GM18873 (cell line): ENCODE measurements around the gene GPC5.

ENCODE experiments used
- ATAC-seq: cut with Tn5 transposase; IDR thresholded peaks from one replicate; pipeline ENCODE4 v1.9.1; 2021; ENCODE audit warnings: mild to moderate bottlenecking, moderate library complexity, moderate number of reproducible peaks; ENCODE audit not compliant: unreplicated experiment, low FRiP score

Gene GPC5

DNA sequence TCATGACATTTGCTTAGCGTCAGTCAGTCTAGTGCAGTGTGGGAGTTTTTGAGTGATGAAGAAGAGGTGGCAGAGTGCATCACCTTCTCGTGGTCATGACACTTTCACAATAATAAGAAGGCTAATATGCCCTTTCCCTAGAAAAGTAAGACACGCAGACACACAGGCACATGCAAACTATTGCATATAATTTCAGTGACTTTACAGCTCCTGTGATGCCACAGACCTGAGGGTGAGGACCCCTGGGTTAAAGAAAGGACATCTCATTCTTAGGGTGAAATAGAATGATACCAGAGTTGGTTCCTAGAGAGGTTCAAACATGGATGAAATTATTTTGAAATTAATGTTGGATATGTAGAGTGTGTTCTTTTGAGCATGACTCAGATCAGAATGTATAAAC, 300.3 kb downstream of the GPC5 start:
- no peak for ATAC-seq

DNA sequence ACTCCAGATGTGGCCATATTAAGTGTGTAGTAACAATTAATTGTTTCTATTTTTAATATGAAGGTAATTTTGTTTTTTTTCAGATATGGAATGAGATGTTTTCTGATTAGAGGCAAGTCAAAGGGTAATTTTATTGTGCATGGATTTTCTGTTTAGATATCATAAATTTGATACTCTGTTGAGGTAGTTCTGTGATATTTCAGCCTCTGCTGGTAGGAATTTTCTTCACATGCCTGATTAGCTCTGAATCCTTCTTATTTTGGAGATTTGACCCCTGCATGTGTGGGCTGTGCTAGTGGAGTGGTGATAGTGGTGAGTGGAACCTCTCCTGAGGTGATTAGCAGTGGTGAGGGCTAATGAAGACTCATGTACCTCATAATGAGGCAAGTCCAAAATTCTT, 301.4 kb downstream of the GPC5 start:
- no peak for ATAC-seq

DNA sequence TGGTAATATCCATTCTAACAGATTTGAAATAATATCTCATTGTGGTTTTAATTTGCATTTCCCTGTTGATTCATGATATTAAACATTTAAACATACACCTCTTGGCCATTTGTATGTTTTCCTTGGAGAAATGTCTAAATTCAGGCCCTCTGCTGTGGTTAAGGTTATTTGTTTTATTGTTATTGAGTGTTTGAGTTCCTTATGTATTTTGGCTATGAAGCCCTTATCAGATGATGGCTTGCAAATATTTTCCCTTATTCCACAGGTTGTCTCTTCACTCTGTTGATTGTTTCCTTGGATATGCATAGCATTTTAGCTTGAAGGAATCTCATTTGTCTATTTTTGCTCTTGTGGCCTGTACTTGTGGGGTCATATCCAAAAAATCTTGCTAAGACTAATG, 303.6 kb downstream of the GPC5 start:
- no peak for ATAC-seq

DNA sequence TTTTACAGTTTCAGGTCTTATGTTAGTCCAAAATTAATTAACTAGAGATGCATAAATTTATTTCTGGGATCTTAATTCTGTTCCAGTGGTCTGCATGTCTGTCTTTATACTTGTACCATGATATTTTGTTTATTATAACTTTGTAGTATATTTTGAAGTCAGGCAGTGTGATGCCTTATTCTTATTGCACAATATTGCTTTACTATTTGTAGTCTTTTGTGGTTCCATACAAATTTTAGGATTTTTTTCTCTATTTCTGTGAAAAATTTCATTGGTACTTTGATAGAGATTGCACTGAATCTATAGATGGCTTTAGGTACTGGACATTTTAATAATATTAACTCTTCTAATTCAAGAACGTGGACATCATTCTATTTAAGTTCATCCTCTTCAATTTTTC, 304.0 kb downstream of the GPC5 start:
- ATAC-seq: no peak

DNA sequence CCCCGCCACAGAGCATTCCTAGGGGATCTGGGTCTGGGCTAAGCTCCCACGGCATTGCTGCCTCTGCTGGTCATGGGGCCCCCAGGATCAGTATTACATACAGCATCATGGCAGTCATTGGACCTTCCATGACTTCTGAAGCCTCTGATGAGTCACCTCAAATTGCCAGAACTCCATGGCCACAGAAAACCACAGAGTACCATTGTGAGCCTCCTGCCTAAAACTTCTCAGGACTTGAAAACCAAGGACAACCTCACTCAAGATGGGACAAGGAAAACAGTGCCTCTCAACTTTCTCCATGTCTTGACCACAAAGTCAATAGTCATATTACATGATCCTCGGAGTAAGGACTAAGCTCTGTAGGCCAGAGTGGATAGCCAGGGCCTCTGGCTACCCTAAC, 306.0 kb downstream of the GPC5 start:
- no peak for ATAC-seq

DNA sequence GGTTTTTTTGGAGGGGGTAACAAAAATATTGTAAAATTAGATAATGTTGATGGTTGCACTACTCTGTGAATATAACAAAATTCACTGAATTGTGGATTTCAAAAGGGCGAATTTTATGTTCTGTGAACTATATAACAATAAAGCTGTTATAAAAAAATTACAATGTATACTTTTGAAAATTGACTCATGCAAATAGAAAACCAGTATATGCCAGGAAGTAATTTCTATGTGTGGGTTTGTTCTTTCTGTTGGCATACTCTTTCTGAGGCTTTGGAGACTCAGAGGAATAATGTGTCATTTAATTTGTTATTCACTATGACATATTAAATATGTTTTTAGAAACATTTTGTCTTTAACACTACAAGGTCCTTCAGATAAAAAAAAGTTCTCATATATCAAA, 310.1 kb downstream of the GPC5 start:
- no peak for ATAC-seq

DNA sequence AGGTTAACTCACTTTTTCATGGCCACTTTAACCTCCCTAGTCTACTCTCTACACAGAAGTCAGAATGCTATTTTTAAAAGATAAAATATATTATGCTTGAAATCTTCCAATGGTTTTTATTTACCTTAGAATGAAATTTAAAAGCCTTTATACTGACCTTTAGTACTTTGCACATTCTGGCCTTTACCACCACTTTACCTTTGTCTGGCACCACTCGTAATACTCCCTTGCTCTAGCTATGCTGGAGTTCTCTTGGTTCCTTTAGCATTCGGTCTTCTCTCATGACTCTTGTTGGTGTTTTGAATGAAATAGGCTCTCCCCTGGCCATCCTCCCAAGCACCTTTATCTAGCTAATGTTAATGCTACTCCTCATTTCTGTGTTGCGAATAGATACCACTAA, 310.8 kb downstream of the GPC5 start:
- ATAC-seq: no peak

DNA sequence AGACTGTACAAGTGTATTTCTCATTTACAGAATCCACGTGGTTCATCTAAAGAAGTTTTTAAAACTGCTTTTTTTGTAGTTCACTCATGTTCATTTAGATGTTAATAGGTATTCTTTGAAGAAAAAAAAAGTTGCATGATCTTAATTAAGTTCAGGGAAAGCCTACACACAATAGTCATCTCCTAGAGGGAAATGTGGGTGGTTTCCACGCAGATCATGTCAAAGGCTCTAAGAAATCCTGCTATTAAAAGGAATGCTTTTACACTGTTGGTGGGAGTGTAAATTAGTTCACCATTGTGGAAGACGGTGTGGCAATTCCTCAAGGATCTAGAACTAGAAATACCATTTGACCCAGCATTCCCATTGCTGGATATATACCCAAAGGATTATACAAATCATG, 312.3 kb downstream of the GPC5 start:
- no peak for ATAC-seq

DNA sequence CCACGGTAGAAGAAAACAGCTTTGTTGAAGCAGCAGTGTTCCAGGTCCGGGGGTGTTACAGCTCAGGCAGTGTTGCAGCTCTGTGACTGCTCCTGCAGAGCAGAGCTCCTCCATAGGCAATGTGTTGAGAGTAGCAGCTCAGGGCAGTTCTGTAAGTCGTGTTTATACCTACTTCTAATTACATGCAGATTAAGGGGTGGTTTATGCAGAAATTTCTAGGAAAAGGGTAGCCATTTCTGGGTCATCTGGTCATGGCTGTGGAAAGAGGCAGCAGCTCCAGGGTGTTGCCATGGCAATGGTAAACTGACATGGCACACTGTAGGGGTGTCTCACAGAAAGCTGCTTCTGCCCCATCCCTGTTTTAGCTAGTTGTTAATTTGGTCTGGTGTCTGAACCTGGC, 316.4 kb downstream of the GPC5 start:
- no peak for ATAC-seq

DNA sequence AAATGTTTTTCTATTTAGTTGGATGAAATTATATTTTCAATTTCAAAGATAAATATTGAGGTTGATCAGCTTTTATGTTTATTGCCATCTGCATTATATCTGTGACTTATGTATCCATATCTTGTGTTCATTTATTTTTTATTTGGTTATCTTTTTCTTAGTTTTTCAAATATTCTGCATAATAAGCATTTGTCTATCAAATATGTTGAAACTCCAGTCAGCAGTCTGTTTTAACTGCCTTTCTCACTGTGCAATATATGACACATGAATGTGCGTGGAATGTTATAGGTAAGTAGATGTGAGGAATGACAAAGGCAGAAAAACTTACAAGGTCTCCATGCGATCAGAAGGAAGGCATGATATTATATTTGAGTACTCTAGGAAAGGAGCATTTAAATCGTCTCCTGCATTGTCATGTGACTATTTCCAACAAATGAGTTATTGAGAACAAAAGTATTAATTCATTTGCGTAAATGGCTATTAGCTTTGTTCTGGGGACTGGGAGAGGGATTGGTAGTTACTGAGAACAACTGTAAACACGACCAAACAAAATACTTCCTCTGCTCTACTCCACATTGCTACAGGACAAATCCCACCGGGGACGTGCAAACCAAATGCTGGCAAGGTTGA, 318.1 kb downstream of the GPC5 start:
- ATAC-seq: no peak

DNA sequence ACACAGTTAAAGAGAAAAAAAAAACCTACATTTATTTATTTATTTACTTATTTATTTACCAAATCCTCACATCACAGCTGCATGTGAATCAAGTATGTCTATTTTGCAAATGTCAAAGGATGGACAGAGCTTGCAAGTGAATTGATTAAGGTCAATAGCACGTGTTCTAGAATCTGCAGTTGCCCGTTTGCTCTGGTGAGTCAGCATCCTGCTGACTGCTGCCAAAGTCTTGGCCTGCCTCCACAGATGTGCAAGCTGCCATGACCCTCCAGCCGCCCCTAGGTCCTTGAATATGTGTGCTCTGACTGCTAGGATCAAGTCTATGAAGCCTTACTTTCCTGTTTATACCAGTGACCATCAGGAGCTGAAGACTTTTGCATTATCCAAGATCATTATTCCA, 320.6 kb downstream of the GPC5 start:
- no peak for ATAC-seq

DNA sequence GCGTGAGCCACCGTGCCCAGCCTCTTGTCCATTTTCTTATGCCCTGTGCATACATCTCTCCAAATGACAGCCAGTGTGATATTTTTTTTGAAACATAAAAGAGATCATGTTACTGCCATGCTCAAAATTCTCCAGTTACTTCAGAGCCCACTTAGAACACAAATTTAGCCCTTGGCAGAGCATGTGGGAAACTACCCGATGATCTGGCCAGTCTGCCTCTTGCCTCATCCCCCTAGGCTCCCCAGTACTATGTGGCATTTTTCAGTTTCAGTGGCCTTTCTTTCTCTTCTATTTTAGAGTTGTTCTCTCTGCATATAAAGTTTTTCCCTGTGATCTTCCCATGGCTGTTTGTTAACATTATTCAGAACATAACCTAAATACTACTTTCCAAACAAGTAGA, 323.0 kb downstream of the GPC5 start:
- ATAC-seq: no peak

DNA sequence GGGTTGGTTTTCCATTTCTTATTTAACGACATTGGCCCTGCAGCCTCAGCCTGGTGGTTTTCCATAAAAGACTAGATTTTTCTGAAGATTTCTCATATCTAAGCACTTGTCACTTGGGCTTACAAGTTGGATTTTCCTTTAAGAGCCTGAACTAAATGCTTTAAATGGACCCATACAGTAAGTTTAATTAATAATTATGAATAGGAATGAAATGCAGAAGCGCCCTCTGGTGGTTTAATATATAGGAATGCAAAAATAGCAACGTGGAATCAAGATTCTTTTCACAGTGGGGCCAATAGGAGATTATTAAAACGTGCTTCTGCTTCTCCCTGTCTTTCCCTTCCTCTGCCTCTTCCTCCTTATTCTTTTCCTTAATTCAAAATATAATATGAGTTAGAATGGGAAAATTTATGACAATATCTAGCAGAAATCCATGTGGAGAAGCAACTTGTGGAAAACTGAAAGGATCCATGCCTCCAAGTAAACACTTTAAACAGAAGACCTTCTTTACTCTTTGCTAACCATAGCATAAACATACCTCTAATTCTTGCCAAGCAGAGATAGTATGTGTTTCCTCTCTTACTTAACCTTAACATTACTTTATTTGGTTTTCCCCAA, 324.0 kb downstream of the GPC5 start:
- ATAC-seq: no peak

DNA sequence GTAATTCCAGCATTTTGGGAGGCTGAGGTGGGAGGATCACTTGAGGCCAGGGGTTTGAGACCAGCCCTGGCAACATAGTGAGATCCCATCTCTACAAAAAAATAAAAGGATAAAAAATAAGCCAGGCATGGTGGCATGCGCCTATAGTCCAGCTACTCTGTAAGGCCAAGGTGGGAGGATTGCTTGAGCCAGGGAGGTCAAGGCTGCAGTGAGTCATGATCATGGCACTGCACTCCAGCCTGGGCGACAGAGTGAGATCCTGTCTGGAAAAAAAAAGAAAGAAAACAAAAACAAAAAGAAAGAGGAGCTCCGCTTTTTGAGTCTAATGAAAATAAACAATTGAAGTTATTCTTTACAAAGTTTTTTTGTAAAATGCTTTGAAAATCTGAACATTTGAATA, 326.2 kb downstream of the GPC5 start:
- no peak for ATAC-seq

DNA sequence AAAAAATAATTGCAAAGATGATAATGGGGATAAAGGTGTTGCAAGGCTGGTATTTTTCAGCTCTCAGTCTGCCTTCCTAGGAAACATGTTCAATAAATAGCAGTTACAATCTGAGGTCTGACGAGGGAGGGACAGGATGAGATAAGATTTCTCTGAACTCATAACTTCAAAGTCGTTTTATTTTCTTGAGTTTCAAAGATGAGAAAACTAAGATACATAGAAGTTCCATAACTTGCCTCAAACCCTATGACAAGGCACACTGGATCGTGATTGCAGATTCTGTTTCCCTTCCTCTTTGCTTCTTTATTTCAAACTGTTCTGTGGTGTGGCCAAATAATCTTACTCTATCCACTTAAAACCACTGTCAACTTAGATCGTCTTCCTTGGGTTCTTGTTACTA, 327.2 kb downstream of the GPC5 start:
- ATAC-seq: no peak

DNA sequence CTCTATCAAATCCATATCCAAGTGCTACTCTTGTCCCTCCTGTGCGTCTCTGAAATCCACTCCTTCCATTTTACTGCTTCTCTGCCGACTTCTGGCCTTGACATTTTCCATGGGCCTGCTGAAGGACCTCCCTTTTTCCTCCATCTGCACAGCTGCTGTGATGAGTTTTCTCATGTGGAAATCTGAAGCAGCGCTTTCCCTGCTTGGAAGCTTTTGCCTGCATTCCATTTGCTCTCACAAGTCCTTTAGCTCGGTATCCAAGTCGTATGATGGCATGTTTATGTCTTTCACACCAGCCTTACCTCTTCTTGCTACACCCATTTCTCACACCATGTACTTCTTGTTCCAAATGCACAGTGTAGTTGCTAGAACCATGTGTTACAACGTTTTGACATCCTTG, 328.2 kb downstream of the GPC5 start:
- no peak for ATAC-seq

DNA sequence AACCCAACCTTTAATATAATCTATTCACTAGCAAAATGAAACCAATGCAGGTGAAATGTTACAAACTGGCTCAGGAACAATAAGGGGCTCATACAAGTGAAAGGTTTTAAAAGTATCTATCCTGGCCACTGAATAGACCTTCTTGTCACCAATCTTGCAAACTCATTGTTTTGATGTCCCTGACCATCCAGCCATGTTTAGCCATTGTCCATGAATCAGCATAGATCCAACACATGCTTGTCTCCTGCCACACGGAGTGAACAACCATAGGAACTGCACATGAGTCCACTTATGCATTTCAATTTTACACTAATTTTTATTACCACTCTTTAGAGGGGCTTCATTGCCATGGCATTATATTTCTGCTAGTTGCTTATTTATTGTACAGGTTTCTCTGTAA, 331.4 kb downstream of the GPC5 start:
- no peak for ATAC-seq

DNA sequence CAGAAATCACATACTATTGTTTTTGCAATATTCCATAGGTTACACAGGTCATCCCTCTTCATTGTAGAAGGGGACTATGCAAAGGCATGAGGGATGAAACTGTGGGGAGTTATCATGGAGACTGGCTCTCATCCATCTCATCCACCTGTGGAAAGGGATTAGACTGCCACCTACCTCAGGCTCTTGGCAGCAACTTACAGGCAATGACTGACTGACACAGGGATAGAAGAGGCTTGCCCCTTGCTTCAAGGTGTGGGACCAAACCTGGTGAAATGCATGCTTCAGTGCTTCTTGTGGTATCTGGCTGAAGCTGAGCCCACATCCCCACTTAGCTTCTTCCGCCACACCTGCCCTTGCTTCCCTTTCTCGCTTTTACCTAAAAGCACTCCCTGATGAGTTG, 341.3 kb downstream of the GPC5 start:
- no peak for ATAC-seq

DNA sequence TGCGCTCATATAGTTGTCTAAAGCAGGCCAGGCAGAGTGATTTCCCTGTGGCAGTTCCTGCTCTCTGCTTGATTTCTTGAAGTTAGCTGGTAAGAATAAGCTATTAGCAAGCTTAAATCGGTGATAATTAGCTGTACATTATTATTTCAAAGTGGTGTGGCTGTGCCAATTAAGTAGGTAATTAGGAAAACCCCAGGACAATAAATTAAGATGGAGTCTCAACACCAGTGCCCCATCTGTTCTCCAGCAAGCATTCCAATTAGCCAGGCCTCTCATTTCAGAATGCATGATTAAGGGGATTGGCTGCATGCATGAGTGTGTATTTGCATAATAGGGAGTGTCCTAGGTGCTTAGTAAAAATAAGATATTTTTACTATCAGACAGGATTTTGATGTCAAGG, 342.3 kb downstream of the GPC5 start:
- ATAC-seq: no peak

DNA sequence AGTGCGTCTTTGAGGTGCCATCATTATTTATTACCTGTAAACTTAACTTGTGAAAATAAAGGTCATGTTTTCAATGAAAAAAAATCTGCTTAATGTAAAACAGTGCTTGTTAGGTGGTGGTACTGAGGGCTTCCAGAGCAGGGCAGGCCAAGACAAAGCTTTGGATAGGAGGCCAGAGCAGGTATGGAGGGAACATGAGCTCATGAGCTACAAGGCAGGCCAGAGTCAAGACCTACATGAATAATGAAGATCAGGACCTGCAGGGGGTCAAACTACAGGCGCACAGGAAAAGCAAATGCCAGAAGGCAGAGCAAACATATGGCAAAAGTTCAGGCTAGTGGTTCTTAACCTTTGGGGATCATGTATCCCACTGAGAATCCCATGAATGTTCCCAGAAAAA, 343.5 kb downstream of the GPC5 start:
- no peak for ATAC-seq

DNA sequence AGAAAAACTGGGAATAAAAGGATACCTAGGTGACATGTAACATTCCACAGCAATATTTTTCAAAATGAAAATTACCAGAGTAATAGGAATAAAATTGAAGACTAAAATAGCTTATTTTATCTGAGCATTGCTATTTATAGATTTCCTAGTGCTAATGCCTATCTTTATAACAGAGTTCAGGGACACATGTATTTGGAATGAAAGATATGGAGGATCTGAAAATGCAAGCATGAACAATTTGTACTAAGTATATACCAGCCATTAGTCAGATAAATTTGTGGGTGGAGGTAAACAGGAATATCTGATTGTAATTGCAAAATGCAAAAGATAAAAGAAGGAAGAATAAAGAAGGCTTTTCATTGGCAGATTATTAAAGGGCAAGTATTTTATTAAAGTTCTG, 345.9 kb downstream of the GPC5 start:
- ATAC-seq: no peak

DNA sequence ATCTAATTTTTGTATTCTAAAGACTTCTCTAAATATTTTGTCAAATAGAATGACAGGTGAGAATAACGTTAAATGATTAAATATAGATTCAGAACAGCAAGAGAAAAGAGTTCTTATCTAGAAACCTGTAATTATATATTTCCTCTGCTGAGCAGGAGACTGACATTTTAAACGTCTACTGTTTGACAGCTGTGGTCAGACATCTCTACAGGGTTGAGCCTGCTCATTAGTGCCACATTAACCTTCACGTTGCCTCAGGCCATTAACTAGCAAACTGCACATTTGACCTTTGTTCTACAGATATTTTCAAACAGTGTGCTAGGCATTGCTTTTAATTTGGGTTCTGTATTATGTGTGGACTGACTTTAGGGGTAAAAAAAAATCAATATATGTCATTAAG, 347.5 kb downstream of the GPC5 start:
- ATAC-seq: no peak

DNA sequence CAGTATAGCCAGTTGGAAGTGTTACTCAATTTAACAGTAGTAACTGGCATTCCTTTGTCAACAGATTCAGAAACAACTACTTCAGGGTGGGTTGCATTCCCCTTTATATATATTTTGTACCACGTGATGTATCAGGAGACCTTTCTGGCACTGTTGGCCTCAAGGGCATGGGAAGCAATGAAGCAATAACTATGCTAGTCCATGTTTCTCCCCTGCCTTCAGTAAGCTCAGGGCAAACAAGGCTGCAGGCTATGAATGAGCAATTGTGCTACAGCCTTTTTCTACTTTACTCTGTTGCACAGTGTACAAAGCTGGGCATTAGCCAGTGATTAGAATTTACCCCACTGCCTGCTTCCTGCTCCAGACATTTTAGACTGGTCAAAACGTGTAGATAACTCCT, 348.8 kb downstream of the GPC5 start:
- ATAC-seq: no peak
